CD4-positive, alpha-beta memory T cell (primary cell): Measurements from ENCODE around the gene PPA1. TPM values are rescaled to one million over a fixed set of nuclear protein-coding genes. Genes with fewer than 3 reads are reported as not detected.
"Not testable (repeated sequence)": the region's sequence is repeated elsewhere in the genome, so short reads cannot be mapped to it uniquely, and the experiment has no call there.

Experiments
- CTCF ChIA-PET: fragments of 350-600 bp; sonication (Branson Sonifier 250); formaldehyde crosslinking; loops from one replicate; lab custom pipeline; 2021; ENCODE audit warnings: inconsistent platforms; ENCODE audit not compliant: partially characterized antibody; lab: Charles Lee
- POLR2A ChIA-PET: fragments of 350-600 bp; sonication (Branson Sonifier 250); formaldehyde crosslinking; loops from one replicate; lab custom pipeline; 2021; ENCODE audit not compliant: partially characterized antibody; lab: Charles Lee
- DNase-seq, 5 donors: peaks; one replicate each; pipeline versions ENCODE4 v3.0.0 to v3.0.0-alpha.2; 2020 to 2022; ENCODE audit warnings: mixed read lengths in 1 of 5
- H3K27ac ChIP-seq: one replicate; pipeline ENCODE4 v1.7.0; 2013; ENCODE audit warnings: low read depth, low read length
- H3K27me3 ChIP-seq: 2 replicates; pipeline ENCODE4 v1.7.0; 2013; ENCODE audit warnings: mild to moderate bottlenecking, low read length, moderate library complexity; ENCODE audit not compliant: insufficient read depth
- H3K36me3 ChIP-seq: 2 replicates; pipeline ENCODE4 v1.7.0; 2013; ENCODE audit warnings: mild to moderate bottlenecking, low read length, moderate library complexity; ENCODE audit not compliant: insufficient read depth
- H3K4me1 ChIP-seq: 2 replicates; pipeline ENCODE4 v1.7.0; 2013; ENCODE audit warnings: mild to moderate bottlenecking, low read length, moderate library complexity; ENCODE audit not compliant: insufficient read depth
- H3K4me3 ChIP-seq, 2 donors: one replicate each; pipeline ENCODE4 v1.7.0; 2013; ENCODE audit warnings: low read length in 2 of 2, mild to moderate bottlenecking in 1 of 2
- H3K9me3 ChIP-seq, 2 donors: one replicate each; pipeline ENCODE4 v1.7.0; 2013; ENCODE audit warnings: low read length in 2 of 2, control low read depth in 1 of 2; ENCODE audit not compliant: control insufficient read depth in 1 of 2
- H3K27ac Mint-ChIP-seq, 7 donors: one replicate each; pipeline ENCODE4 v1.8.0; 2020 to 2021; ENCODE audit warnings: mixed read lengths in 7 of 7, mild to moderate bottlenecking in 6 of 7, inconsistent platforms in 3 of 7, moderate library complexity in 3 of 7
- H3K27me3 Mint-ChIP-seq, 2 donors: one replicate each; pipeline ENCODE4 v1.8.0; 2020 to 2021; ENCODE audit warnings: mixed read lengths in 2 of 2
- H3K36me3 Mint-ChIP-seq, 2 donors: one replicate each; pipeline ENCODE4 v1.8.0; 2020 to 2021; ENCODE audit warnings: mixed read lengths in 2 of 2, inconsistent platforms in 1 of 2, mild to moderate bottlenecking in 1 of 2
- H3K4me1 Mint-ChIP-seq, 4 donors: one replicate each; pipeline ENCODE4 v1.8.0; 2020 to 2021; ENCODE audit warnings: mixed read lengths in 4 of 4, mild to moderate bottlenecking in 1 of 4
- H3K4me3 Mint-ChIP-seq, 8 donors: one replicate each; pipeline ENCODE4 v1.8.0; 2020 to 2021; ENCODE audit warnings: mixed read lengths in 8 of 8, mild to moderate bottlenecking in 7 of 8, moderate library complexity in 6 of 8, inconsistent platforms in 3 of 8
- H3K9me3 Mint-ChIP-seq, 8 donors: one replicate each; pipeline ENCODE4 v1.8.0; 2020 to 2021; ENCODE audit warnings: mixed read lengths in 8 of 8, mild to moderate bottlenecking in 5 of 8, inconsistent platforms in 3 of 8, moderate library complexity in 1 of 8
- intact Hi-C: fragments of 100-400 bp; cut with micrococcal nuclease; formaldehyde crosslinking; loops from one replicate; pipeline ENCODE4 v1.15.1; 2023
- polyA plus RNA-seq, 2 donors: library from polyadenylated mRNA; unstranded; fragments of 300-500 nt; fragmentation: Illumina TruSeq; gene quantifications; one replicate each; pipeline ENCODE4 v1.2.3, GENCODE V29; 2021
- total RNA-seq, 2 experiments: library from RNA; stranded (reverse); gene quantifications; one replicate each; pipeline ENCODE4 v1.2.3, GENCODE V29; 2021

PPA1 gene
- total and polyA plus RNA-seq, 4 experiments from 2014 or later: 57.4 to 304 (median 104) TPM

GRCh38 chr10:70159366-70159765 is 73.9 kb downstream of the PPA1 start:
- peaks cover 35% of the 10 kb centered on the region for H3K4me1 ChIP-seq
- DNase-seq, intact Hi-C loops, H3K4me3 Mint-ChIP-seq, H3K27me3 Mint-ChIP-seq, H3K4me3 ChIP-seq, H3K9me3 Mint-ChIP-seq, H3K9me3 ChIP-seq, H3K27ac ChIP-seq, H3K27me3 ChIP-seq: not testable (repeated sequence)
- H3K36me3 ChIP-seq: peaks cover 64% of the 10 kb centered on the region
- H3K27ac Mint-ChIP-seq: peak overlapping the region in 1 of 7 donors; percentile 68
- ChIA-PET CTCF (interaction anchor here (1.3 kb wide), 2 partner anchors 9 to 13 kb away, joined by 4 to 6 read pairs; partner anchors contain the start of gene TYSND1), POLR2A (interaction anchor here (1.2 kb wide), 2 partner anchors 9 to 11 kb away, joined by 3 to 5 read pairs; partner anchors contain the start of gene SAR1A)
- H3K36me3 Mint-ChIP-seq: peaks cover 60 to 79% of the 10 kb centered on the region in 2 donors
- peaks cover 43 to 59% (median 48%) of the 10 kb centered on the region in 4 donors for H3K4me1 Mint-ChIP-seq

- H3K9me3 ChIP-seq: no peaks in the 10 kb centered on the region
- Mint-ChIP-seq H3K4me1 (peaks cover 33 to 47% (median 37%) of the 10 kb centered on the region in 4 donors), H3K36me3 (peaks cover 66 to 82% of the 10 kb centered on the region in 2 donors), H3K9me3 (peaks cover 0 to 1% (median 0%) of the 10 kb centered on the region in 8 donors), H3K27me3 (no peaks in the 10 kb centered on the region), H3K27ac (no peak overlapping the region), H3K4me3 (no peak overlapping the region)
- no peak for DNase-seq
- peaks cover 22% of the 10 kb centered on the region for H3K4me1 ChIP-seq
- no peaks in the 10 kb centered on the region for H3K27me3 ChIP-seq
- H3K36me3 ChIP-seq: peaks cover 73% of the 10 kb centered on the region
- H3K4me3 ChIP-seq: no peak overlapping the region
- H3K27ac ChIP-seq: no peak overlapping the region
- intact Hi-C loops: no loop called here
- CTCF ChIA-PET: interaction anchor here (4.8 kb wide), 1 partner anchor 12 kb away, joined by 33 read pairs; the partner anchor contains the start of gene TYSND1
- POLR2A ChIA-PET: interaction anchor here (1.1 kb wide), 1 partner anchor 9 kb away, joined by 4 read pairs; no protein-coding TSS in a partner anchor
These were observed 75.1 kb downstream of the PPA1 start for GRCh38 chr10:70158113-70158512.

- no peak overlapping the region for H3K4me3 Mint-ChIP-seq
- no peak overlapping the region for H3K4me3 ChIP-seq
- CTCF ChIA-PET: interaction anchor here (4.8 kb wide), 1 partner anchor 9 kb away, joined by 33 read pairs; the partner anchor contains the start of gene TYSND1
These were observed 77.9 kb downstream of the PPA1 start for GRCh38 chr10:70155255-70155838.

More at GRCh38 chr10:70155255-70155838, 77.9 kb downstream of the PPA1 start:
- Mint-ChIP-seq H3K27ac (peak overlapping the region in 5 of 7 donors; percentile 16 to 55 (median 43)), H3K36me3 (peaks cover 73 to 89% of the 10 kb centered on the region in 2 donors), H3K27me3 (no peaks in the 10 kb centered on the region), H3K9me3 (peaks cover 0 to 1% (median 0%) of the 10 kb centered on the region in 8 donors), H3K4me1 (peaks cover 15 to 20% (median 16%) of the 10 kb centered on the region in 4 donors)
- POLR2A ChIA-PET: interaction anchor here (1.4 to 1.7 kb wide), 2 partner anchors 9 to 15 kb away, joined by 5 read pairs; partner anchors contain the start of genes SAR1A and TYSND1
- H3K4me1 ChIP-seq: no peaks in the 10 kb centered on the region
- no peaks in the 10 kb centered on the region for H3K9me3 ChIP-seq
- H3K36me3 ChIP-seq: peaks cover 87% of the 10 kb centered on the region
- no peak overlapping the region for H3K27ac ChIP-seq
- intact Hi-C loops: no loop called here
- no peak for DNase-seq
- H3K27me3 ChIP-seq: no peaks in the 10 kb centered on the region

Other genes with a start within 250 kb of the PPA1 start
- 1 to 10 TPM; 4.8 to 5.5 TPM for gene MACROH2A2, start 180.6 kb downstream of the PPA1 start, total RNA-seq
- gene MACROH2A2, start 180.6 kb downstream of the PPA1 start, polyA plus RNA-seq: 1 to 10 TPM; 4.6 to 5.6 TPM
- gene AIFM2, start 100.6 kb downstream of the PPA1 start, total RNA-seq: 1 to 10 TPM; 4.7 to 5.8 TPM
- 1 to 10 TPM in 1 of 2 donors, under 1 TPM in 1; 0.68 to 2.7 TPM for gene AIFM2, start 100.6 kb downstream of the PPA1 start, polyA plus RNA-seq
- 10 to 100 TPM; 29.3 to 31.4 TPM for gene TYSND1, start 86.7 kb downstream of the PPA1 start, total RNA-seq
- gene TYSND1, start 86.7 kb downstream of the PPA1 start, polyA plus RNA-seq: 10 to 100 TPM; 16.4 to 21.9 TPM
- gene SAR1A, start 62.9 kb downstream of the PPA1 start, total RNA-seq: 100 to 1,000 TPM in 1 of 2 experiments, 10 to 100 TPM in 1; 87.3 to 100 TPM
- gene SAR1A, start 62.9 kb downstream of the PPA1 start, polyA plus RNA-seq: 10 to 100 TPM; 25.2 to 30.6 TPM
- gene NPFFR1, start 50.6 kb upstream of the PPA1 start, total RNA-seq: not detected
- not detected for gene NPFFR1, start 50.6 kb upstream of the PPA1 start, polyA plus RNA-seq
- gene LRRC20, start 149.2 kb upstream of the PPA1 start, total RNA-seq: 1 to 10 TPM; 2.9 to 3.4 TPM
- 1 to 10 TPM; 3.7 to 4.4 TPM for gene LRRC20, start 149.2 kb upstream of the PPA1 start, polyA plus RNA-seq
- gene EIF4EBP2, start 170.7 kb upstream of the PPA1 start, total RNA-seq: 10 to 100 TPM; 54.5 to 56.9 TPM
- 10 to 100 TPM; 67.7 to 83.9 TPM for gene EIF4EBP2, start 170.7 kb upstream of the PPA1 start, polyA plus RNA-seq
- gene NODAL, start 208.3 kb upstream of the PPA1 start, total RNA-seq: not detected
- under 1 TPM in 1 of 2 donors, not detected in 1; 0.19 TPM for gene NODAL, start 208.3 kb upstream of the PPA1 start, polyA plus RNA-seq
- gene PALD1, start 245.3 kb upstream of the PPA1 start, total RNA-seq: not detected
- gene PALD1, start 245.3 kb upstream of the PPA1 start, polyA plus RNA-seq: not detected